ENCODE measurements around the gene RBM42. TPM values are rescaled to one million over a fixed set of nuclear protein-coding genes. Genes with fewer than 3 reads are reported as not detected.
"Not testable (repeated sequence)": the region's sequence is repeated elsewhere in the genome, so short reads cannot be mapped to it uniquely, and the experiment has no call there.

Gene RBM42
- total RNA-seq, 1 experiment from 2014 or later, result 81.6 TPM

GRCh38 chr19:35648017-35648961 lies 19.5 kb downstream of the RBM42 start, which contains the start of gene COX6B1:
COX6B1 (plus strand) TSS chr19:35648323; CDS start chr19:35651244, 2,921 bp downstream.
- H2AFZ ChIP-seq (ENCODE audit: low read length), result peak within 1 kb of the TSS; percentile 77
- H3K27ac ChIP-seq (ENCODE audit: low read length), result peak within 1 kb of the TSS; percentile 34
- H3K27me3 ChIP-seq (ENCODE audit: low read length), result no peaks in the 10 kb centered on the region
- peak within 1 kb of the TSS; percentile 92 for H3K9ac ChIP-seq (ENCODE audit: low read length)
- CTCF ChIA-PET, result interaction anchor here (0.6 kb wide), 1 partner anchor 64 kb away, joined by 7 read pairs; no protein-coding TSS in a partner anchor
- H3K9me3 ChIP-seq (ENCODE audit: low read length), result no peaks in the 10 kb centered on the region
- intact Hi-C loops (cut with micrococcal nuclease), result no loop called here
- ATAC-seq, result peak; percentile 58
- H3K36me3 ChIP-seq (ENCODE audit: low read depth, low read length), result no peaks in the 10 kb centered on the region
- H3K4me3 ChIP-seq (ENCODE audit: low read length), result peak within 1 kb of the TSS; percentile 96
- H3K9me2 ChIP-seq (replicated peaks; ENCODE audit: low read length), result no peaks in the 10 kb centered on the region
- BruUV-seq (replicated peaks), result TSS peak; percentile 87
- POLR2A ChIA-PET (ENCODE audit: unreplicated experiment), result interaction anchor here (0.6 to 0.7 kb wide), 4 partner anchors 57 to 138 kb away, joined by 3 to 6 read pairs (median 4); no protein-coding TSS in a partner anchor
- H3F3A ChIP-seq (ENCODE audit: low read length, unreplicated experiment), result no peaks in the 10 kb centered on the region
- H3K4me1 ChIP-seq (ENCODE audit: insufficient read depth, low read length), result peaks cover 6% of the 10 kb centered on the region; the same call in 1 of the 2 replicates
- no peak for TF ChIP-seq EZH2 (IDR thresholded peaks at IDR 0.05; ENCODE audit: low read length, unreplicated experiment)
- TF ChIP-seq EZH2phosphoT487 (IDR thresholded peaks at IDR 0.05; ENCODE audit: borderline replicate concordance, low read length), result no peak
- TF ChIP-seq CTCF (conservative IDR thresholded peaks at IDR 0.05; ENCODE audit: low read depth, low read length), result no peak
- peak within 1 kb of the TSS; percentile 97 for H3K4me2 ChIP-seq (ENCODE audit: low read length)
- H4K20me1 ChIP-seq (ENCODE audit: low read length), result no peaks in the 10 kb centered on the region
- peaks cover 31% of the 10 kb centered on the region for H3K79me2 ChIP-seq (ENCODE audit: low read length)
- peak; percentile 94 for DNase-seq

DNA sequence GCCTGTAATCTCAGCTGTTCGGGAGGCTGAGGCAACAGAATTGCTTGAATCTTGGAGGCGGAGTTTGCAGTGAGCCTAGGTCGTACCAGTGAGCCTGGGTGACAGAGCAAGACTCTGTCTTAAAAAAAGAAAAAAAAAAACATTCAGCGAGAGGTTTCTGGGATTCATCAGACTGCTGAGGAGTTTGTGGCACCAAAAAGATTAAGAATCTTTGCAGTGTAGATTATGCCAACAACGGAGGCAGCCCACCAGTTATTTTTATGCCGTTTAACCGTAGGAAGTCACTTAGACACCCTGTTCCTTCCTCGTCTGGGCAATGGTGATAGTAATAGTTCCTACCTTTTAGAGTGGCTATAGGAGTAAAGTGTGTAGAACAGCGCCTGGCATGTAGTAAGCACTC lies 21.7 kb downstream of the RBM42 start:
- Histone ChIP-seq H4K20me1 (ENCODE audit: low read length) (no peaks in the 10 kb centered on the region), H3K79me2 (ENCODE audit: low read length) (peaks cover 31% of the 10 kb centered on the region), H3K9me2 (replicated peaks; ENCODE audit: low read length) (no peaks in the 10 kb centered on the region), H3K9me3 (ENCODE audit: low read length) (no peaks in the 10 kb centered on the region), H3K27ac (ENCODE audit: low read length) (no peak overlapping the region), H3K4me3 (ENCODE audit: low read length) (no peak overlapping the region), H3F3A (ENCODE audit: low read length, unreplicated experiment) (no peaks in the 10 kb centered on the region), H3K27me3 (ENCODE audit: low read length) (no peaks in the 10 kb centered on the region), H3K36me3 (ENCODE audit: low read depth, low read length) (peaks cover 4% of the 10 kb centered on the region; the same call in 1 of the 2 replicates), H2AFZ (ENCODE audit: low read length) (no peak overlapping the region), H3K4me2 (ENCODE audit: low read length) (no peak overlapping the region), H3K9ac (ENCODE audit: low read length) (no peak overlapping the region), H3K4me1 (ENCODE audit: insufficient read depth, low read length) (peaks cover 3% of the 10 kb centered on the region; the same call in 1 of the 2 replicates)
- BruUV-seq (replicated peaks), result no TSS peak
- POLR2A ChIA-PET (ENCODE audit: unreplicated experiment), result no interaction called here
- TF ChIP-seq CTCF (conservative IDR thresholded peaks at IDR 0.05; ENCODE audit: low read depth, low read length) (no peak), EZH2 (IDR thresholded peaks at IDR 0.05; ENCODE audit: low read length, unreplicated experiment) (no peak), EZH2phosphoT487 (IDR thresholded peaks at IDR 0.05; ENCODE audit: borderline replicate concordance, low read length) (no peak)
- no peak for DNase-seq
- CTCF ChIA-PET, result no interaction called here
- no peak for ATAC-seq
- intact Hi-C loops (cut with micrococcal nuclease), result no loop called here

DNA sequence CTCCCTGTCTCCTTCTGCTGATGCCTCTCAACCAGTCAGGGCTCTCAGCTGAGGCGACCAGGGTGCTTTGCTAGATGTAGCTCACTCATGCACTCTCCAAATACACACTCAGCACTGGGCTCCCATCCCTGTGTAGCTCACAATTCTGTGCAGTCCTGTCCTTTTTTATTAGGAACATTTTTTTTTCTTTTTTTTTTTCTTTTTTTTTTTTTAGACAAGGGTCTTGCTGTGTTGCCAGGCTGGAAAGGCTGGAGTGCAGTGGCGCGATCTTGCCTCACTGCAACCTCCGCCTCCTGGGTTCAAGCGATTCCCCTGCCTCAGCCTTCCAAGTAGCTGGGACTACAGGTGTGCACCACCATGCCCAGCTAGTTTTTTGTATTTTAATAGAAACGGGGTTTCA lies 26.0 kb downstream of the RBM42 start:
- H3K4me2 ChIP-seq (ENCODE audit: low read length); H2AFZ ChIP-seq (ENCODE audit: low read length); H3K27me3 ChIP-seq (ENCODE audit: low read length); intact Hi-C loops (cut with micrococcal nuclease); H3K36me3 ChIP-seq (ENCODE audit: low read depth, low read length); H3K9me2 ChIP-seq (replicated peaks; ENCODE audit: low read length); H3F3A ChIP-seq (ENCODE audit: low read length, unreplicated experiment); BruUV-seq (replicated peaks); H3K27ac ChIP-seq (ENCODE audit: low read length); H4K20me1 ChIP-seq (ENCODE audit: low read length); H3K4me3 ChIP-seq (ENCODE audit: low read length); H3K4me1 ChIP-seq (ENCODE audit: insufficient read depth, low read length); CTCF ChIA-PET; H3K9ac ChIP-seq (ENCODE audit: low read length); DNase-seq; H3K9me3 ChIP-seq (ENCODE audit: low read length); ATAC-seq: not testable (repeated sequence)
- POLR2A ChIA-PET (ENCODE audit: unreplicated experiment), result interaction anchor here (0.6 kb wide), 1 partner anchor 64 kb away, joined by 13 read pairs; no protein-coding TSS in a partner anchor
- H3K79me2 ChIP-seq (ENCODE audit: low read length), result peaks cover 13% of the 10 kb centered on the region
